ENCODE data around the gene LENG9. TPM values are rescaled to one million over a fixed set of nuclear protein-coding genes. Genes with fewer than 3 reads are reported as not detected.

The LENG9 gene
- total RNA-seq, 1 experiment from 2014 or later = 4.2 TPM

GRCh38 chr19:54427586-54427985, 36.0 kb downstream of the LENG9 start:
- DNase-seq (ENCODE audit: low spot score) = no peak
- no peak overlapping the region for H3K27ac ChIP-seq (ENCODE audit: low read depth, low read length, poor library complexity, severe bottlenecking)
- no TSS peak for BruUV-seq (replicated peaks)
- POLR2A ChIA-PET (ENCODE audit: low non-redundant PET) = no interaction called here
- H3K4me1 ChIP-seq (ENCODE audit: insufficient read depth, low read length, poor library complexity, severe bottlenecking) = peaks cover 16% of the 10 kb centered on the region
- peaks cover 4% of the 10 kb centered on the region for H3K27me3 ChIP-seq (replicated peaks; ENCODE audit: insufficient read depth, low read depth, low read length, poor library complexity)
- intact Hi-C loops (cut with micrococcal nuclease; ENCODE audit: unreplicated experiment) = no loop called here
- H3K9me3 ChIP-seq (ENCODE audit: low read depth, low read length, poor library complexity, severe bottlenecking) = no peaks in the 10 kb centered on the region
- CTCF ChIA-PET = interaction anchor here (0.6 to 0.7 kb wide), 2 partner anchors 53 to 1067 kb away, joined by 4 to 5 read pairs; no protein-coding TSS in a partner anchor
- H3K4me3 ChIP-seq (ENCODE audit: low read depth, low read length, poor library complexity, severe bottlenecking) = no peak overlapping the region
- no peaks in the 10 kb centered on the region for H3K36me3 ChIP-seq (ENCODE audit: insufficient read depth, low read length, poor library complexity, severe bottlenecking)
- TF ChIP-seq CTCF (conservative IDR thresholded peaks at IDR 0.05; ENCODE audit: low read depth, low read length) = no peak
- no peak for TF ChIP-seq EZH2 (IDR thresholded peaks at IDR 0.05; ENCODE audit: borderline replicate concordance, low read depth, low read length, poor library complexity, severe bottlenecking)

- Histone ChIP-seq H3K36me3 (ENCODE audit: insufficient read depth, low read length, poor library complexity, severe bottlenecking) (no peaks in the 10 kb centered on the region), H3K9me3 (ENCODE audit: low read depth, low read length, poor library complexity, severe bottlenecking) (no peaks in the 10 kb centered on the region), H3K27me3 (replicated peaks; ENCODE audit: insufficient read depth, low read depth, low read length, poor library complexity) (peaks cover 4% of the 10 kb centered on the region), H3K27ac (ENCODE audit: low read depth, low read length, poor library complexity, severe bottlenecking) (no peak overlapping the region), H3K4me3 (ENCODE audit: low read depth, low read length, poor library complexity, severe bottlenecking) (no peak overlapping the region), H3K4me1 (ENCODE audit: insufficient read depth, low read length, poor library complexity, severe bottlenecking) (peaks cover 12% of the 10 kb centered on the region)
- CTCF ChIA-PET = no interaction called here
- no peak for TF ChIP-seq EZH2 (IDR thresholded peaks at IDR 0.05; ENCODE audit: borderline replicate concordance, low read depth, low read length, poor library complexity, severe bottlenecking)
- POLR2A ChIA-PET (ENCODE audit: low non-redundant PET) = no interaction called here
- no TSS peak for BruUV-seq (replicated peaks)
- intact Hi-C loops (cut with micrococcal nuclease; ENCODE audit: unreplicated experiment) = no loop called here
- no peak for DNase-seq (ENCODE audit: low spot score)
Observed at GRCh38 chr19:54426291-54426931, 37.2 kb downstream of the LENG9 start.

- ChIA-PET POLR2A (ENCODE audit: low non-redundant PET) (no interaction called here), CTCF (no interaction called here)
- Histone ChIP-seq H3K27me3 (replicated peaks; ENCODE audit: insufficient read depth, low read depth, low read length, poor library complexity) (peaks cover 4% of the 10 kb centered on the region), H3K4me3 (ENCODE audit: low read depth, low read length, poor library complexity, severe bottlenecking) (no peak overlapping the region), H3K36me3 (ENCODE audit: insufficient read depth, low read length, poor library complexity, severe bottlenecking) (no peaks in the 10 kb centered on the region), H3K27ac (ENCODE audit: low read depth, low read length, poor library complexity, severe bottlenecking) (no peak overlapping the region), H3K4me1 (ENCODE audit: insufficient read depth, low read length, poor library complexity, severe bottlenecking) (peaks cover 4% of the 10 kb centered on the region), H3K9me3 (ENCODE audit: low read depth, low read length, poor library complexity, severe bottlenecking) (no peaks in the 10 kb centered on the region)
- DNase-seq (ENCODE audit: low spot score) = no peak
- intact Hi-C loops (cut with micrococcal nuclease; ENCODE audit: unreplicated experiment) = no loop called here
- TF ChIP-seq CTCF (conservative IDR thresholded peaks at IDR 0.05; ENCODE audit: low read depth, low read length) = no peak
- no peak for TF ChIP-seq EZH2 (IDR thresholded peaks at IDR 0.05; ENCODE audit: borderline replicate concordance, low read depth, low read length, poor library complexity, severe bottlenecking)
- no TSS peak for BruUV-seq (replicated peaks)
Observed at GRCh38 chr19:54425382-54425723, 38.2 kb downstream of the LENG9 start.
